ENCODE measurements around the gene SMG5.
A peak's percentile ranks its signal among the peaks of the same experiment; 100 is the strongest.

SMG5 gene

DNA sequence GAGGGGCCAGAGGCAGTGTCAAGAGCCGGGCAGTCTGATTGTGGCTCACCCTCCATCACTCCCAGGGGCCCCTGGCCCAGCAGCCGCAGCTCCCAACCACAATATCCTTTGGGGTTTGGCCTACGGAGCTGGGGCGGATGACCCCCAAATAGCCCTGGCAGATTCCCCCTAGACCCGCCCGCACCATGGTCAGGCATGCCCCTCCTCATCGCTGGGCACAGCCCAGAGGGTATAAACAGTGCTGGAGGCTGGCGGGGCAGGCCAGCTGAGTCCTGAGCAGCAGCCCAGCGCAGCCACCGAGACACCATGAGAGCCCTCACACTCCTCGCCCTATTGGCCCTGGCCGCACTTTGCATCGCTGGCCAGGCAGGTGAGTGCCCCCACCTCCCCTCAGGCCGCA, 40.7 kb downstream of the SMG5 start, which contains the start of gene BGLAP:
Gene BGLAP, plus strand, starts transcription at position 259 of the 400 bp plus-strand sequence. Its CDS starts 48 bp downstream, at position 307.
- FAIRE-seq = no peak
- TF ChIP-seq POU2F2 (IDR thresholded peaks at IDR 0.05; ENCODE audit: low read depth, low read length) (no peak), PAX5 (IDR thresholded peaks at IDR 0.05; ENCODE audit: insufficient read depth, low read length, severe bottlenecking) (no peak), SPI1 (IDR thresholded peaks at IDR 0.05; ENCODE audit: low read depth, low read length) (no peak), POLR2AphosphoS5 (IDR thresholded peaks at IDR 0.05; ENCODE audit: low read depth, low read length) (no peak), POLR2A (IDR thresholded peaks at IDR 0.05; ENCODE audit: low read depth, low read length) (no peak), TAF1 (IDR thresholded peaks at IDR 0.05; ENCODE audit: low read depth, low read length) (no peak)

DNA sequence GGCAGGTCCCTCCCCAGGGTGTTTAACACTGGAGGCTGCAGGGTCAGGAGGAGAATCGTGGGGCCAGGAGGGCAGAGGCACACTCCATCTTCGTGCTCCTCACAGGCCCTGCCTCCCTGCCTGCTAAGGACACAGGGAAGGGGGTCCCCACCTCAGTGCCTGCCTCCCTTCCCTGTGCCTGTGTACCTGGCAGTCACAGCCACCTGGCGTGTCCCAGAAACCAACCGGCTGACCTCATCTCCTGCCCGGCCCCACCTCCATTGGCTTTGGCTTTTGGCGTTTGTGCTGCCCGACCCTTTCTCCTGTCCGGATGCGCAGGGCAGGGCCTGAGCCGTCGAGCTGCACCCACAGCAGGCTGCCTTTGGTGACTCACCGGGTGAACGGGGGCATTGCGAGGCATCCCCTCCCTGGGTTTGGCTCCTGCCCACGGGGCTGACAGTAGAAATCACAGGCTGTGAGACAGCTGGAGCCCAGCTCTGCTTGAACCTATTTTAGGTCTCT, 41.3 kb downstream of the SMG5 start:
- FAIRE-seq = no peak
- TF ChIP-seq POU2F2 (IDR thresholded peaks at IDR 0.05; ENCODE audit: low read depth, low read length) (no peak), POLR2AphosphoS5 (IDR thresholded peaks at IDR 0.05; ENCODE audit: low read depth, low read length) (0 out of 2 replicates have a peak, but pooled peaks have one; percentile 54)
- no peak for DNase-seq (ENCODE audit: insufficient read length, low spot score)

More for the DNA sequence above, 40.7 kb downstream of the SMG5 start, which contains the start of gene BGLAP:
- DNase-seq (ENCODE audit: insufficient read length, low spot score) = no peak

DNA sequence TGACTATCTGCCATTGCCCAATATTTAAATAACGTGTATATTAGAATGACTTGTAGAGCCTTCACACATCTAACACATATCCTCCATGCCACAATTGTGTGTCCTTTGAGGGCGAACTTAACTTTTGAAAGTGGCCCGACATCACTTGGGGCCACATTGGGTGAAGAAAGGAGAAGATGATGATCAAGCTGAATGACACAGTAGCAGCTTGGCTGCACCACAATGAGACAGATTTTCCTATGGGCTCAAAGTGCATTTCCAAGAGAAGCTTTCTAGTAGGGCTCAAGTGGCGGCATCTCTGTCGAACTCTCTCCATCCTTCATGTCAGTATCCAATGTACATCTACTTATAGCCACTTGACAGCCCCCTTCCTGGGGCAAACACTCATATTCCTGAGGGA, 44.4 kb downstream of the SMG5 start:
- no peak for TF ChIP-seq TAF1 (IDR thresholded peaks at IDR 0.05; ENCODE audit: low read depth, low read length)
- no peak for TF ChIP-seq SPI1 (IDR thresholded peaks at IDR 0.05; ENCODE audit: low read depth, low read length)
- TF ChIP-seq POLR2A (IDR thresholded peaks at IDR 0.05; ENCODE audit: low read depth, low read length) = no peak
- TF ChIP-seq POLR2AphosphoS5 (IDR thresholded peaks at IDR 0.05; ENCODE audit: low read depth, low read length) = no peak
- no peak for TF ChIP-seq PAX5 (IDR thresholded peaks at IDR 0.05; ENCODE audit: insufficient read depth, low read length, severe bottlenecking)
- no peak for TF ChIP-seq POU2F2 (IDR thresholded peaks at IDR 0.05; ENCODE audit: low read depth, low read length)
- DNase-seq (ENCODE audit: insufficient read length, low spot score) (no peak), FAIRE-seq (no peak)

DNA sequence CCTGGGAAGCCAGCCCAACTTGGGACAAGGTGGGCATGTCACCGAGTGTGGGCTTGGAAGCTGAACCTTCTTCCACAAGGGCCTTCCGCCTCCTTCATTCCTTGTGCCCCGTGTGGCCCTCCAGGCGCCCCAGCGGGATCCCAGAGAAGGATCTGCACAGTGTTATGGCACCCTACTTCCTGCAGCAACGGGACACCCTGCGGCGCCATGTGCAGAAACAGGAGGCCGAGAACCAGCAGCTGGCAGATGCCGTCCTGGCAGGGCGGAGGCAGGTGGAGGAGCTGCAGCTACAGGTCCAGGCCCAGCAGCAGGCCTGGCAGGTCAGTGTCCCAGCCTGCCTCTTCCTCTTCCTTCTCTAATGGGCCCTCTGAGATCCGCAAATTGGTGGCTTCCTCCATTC, 46.5 kb downstream of the SMG5 start:
- DNase-seq (ENCODE audit: insufficient read length, low spot score) = no peak
- TF ChIP-seq PAX5 (IDR thresholded peaks at IDR 0.05; ENCODE audit: insufficient read depth, low read length, severe bottlenecking) = no peak
- TF ChIP-seq POLR2A (IDR thresholded peaks at IDR 0.05; ENCODE audit: low read depth, low read length) = no peak
- TF ChIP-seq POLR2AphosphoS5 (IDR thresholded peaks at IDR 0.05; ENCODE audit: low read depth, low read length) = no peak
- no peak for TF ChIP-seq POU2F2 (IDR thresholded peaks at IDR 0.05; ENCODE audit: low read depth, low read length)
- TF ChIP-seq SPI1 (IDR thresholded peaks at IDR 0.05; ENCODE audit: low read depth, low read length) = no peak
- TF ChIP-seq TAF1 (IDR thresholded peaks at IDR 0.05; ENCODE audit: low read depth, low read length) = no peak
- FAIRE-seq = no peak

DNA sequence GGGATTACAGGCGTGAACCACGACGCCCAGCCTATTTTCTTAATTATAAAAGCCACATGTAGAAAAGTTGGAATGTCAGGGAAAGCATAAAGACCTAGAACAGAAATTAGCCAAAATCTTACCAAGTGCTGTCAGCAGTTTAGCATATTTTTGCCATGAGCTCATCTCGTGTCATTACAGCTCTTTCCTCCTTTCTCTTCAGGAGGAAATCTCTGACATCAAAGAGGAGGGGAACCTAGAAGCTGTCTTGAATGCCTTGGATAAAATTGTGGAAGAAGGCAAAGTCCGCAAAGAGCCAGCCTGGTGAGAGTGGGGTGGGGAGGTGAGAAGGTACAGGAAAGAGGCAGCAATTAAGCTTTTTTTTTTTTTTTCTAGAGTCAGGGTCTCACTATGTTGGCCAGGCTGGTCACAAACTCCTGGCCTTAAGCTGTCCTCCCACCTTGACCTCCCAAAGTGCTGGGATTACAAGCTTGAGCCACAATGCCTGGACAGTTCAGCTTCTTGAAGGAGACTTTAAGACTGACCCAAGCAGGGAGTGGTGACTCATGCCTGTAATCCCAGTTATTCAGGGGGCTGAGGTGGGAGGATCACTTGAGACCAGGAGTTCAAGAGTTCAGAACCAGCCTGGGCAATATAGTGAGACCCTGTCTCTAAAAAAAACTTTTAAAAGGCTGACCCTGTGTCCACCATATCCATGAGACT, 49.0 kb downstream of the SMG5 start:
- TF ChIP-seq SPI1 (IDR thresholded peaks at IDR 0.05; ENCODE audit: low read depth, low read length) = no peak
- TF ChIP-seq POLR2A (IDR thresholded peaks at IDR 0.05; ENCODE audit: low read depth, low read length) = no peak
- TF ChIP-seq POLR2AphosphoS5 (IDR thresholded peaks at IDR 0.05; ENCODE audit: low read depth, low read length) = no peak
- no peak for TF ChIP-seq PAX5 (IDR thresholded peaks at IDR 0.05; ENCODE audit: insufficient read depth, low read length, severe bottlenecking)
- DNase-seq (ENCODE audit: insufficient read length, low spot score) = no peak
- no peak for FAIRE-seq

DNA sequence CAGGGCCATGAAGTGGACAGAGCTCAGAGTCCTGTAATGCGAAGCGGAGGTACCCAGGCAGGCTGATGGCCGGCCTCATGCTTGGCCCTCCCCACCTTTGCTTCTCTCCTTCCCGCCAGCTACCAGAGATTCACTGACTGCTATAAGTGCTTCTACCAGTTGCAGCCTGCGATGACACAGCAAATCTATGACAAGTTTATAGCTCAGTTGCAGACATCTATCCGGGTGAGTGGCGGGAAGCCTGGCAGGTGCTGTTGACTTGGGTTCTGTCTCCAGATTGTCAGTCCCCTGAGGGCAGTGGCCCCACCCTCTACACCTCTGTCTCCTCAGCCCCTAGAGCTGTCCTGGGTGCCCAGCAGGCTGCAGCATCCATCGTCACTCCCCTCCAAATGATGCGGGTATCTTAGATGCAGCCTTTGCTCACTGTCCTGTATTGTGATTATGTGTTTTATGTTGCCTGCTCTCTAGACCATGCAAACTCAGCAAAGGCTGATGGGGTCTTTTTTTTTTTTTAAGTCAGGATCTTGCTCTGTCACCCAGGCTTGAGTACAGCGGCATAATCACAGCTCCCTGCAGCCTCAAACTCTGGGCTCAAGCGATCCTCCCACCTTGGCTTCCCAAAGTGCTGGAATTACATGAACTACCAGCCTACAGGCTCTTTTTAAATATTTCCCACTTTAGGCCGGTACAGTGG, 50.3 kb downstream of the SMG5 start:
- no peak for DNase-seq (ENCODE audit: insufficient read length, low spot score)
- TF ChIP-seq PAX5 (IDR thresholded peaks at IDR 0.05; ENCODE audit: insufficient read depth, low read length, severe bottlenecking) = no peak
- TF ChIP-seq POU2F2 (IDR thresholded peaks at IDR 0.05; ENCODE audit: low read depth, low read length) = no peak
- TF ChIP-seq SPI1 (IDR thresholded peaks at IDR 0.05; ENCODE audit: low read depth, low read length) = no peak
- no peak for TF ChIP-seq POLR2AphosphoS5 (IDR thresholded peaks at IDR 0.05; ENCODE audit: low read depth, low read length)
- no peak for TF ChIP-seq TAF1 (IDR thresholded peaks at IDR 0.05; ENCODE audit: low read depth, low read length)
- no peak for TF ChIP-seq POLR2A (IDR thresholded peaks at IDR 0.05; ENCODE audit: low read depth, low read length)
- FAIRE-seq = no peak

DNA sequence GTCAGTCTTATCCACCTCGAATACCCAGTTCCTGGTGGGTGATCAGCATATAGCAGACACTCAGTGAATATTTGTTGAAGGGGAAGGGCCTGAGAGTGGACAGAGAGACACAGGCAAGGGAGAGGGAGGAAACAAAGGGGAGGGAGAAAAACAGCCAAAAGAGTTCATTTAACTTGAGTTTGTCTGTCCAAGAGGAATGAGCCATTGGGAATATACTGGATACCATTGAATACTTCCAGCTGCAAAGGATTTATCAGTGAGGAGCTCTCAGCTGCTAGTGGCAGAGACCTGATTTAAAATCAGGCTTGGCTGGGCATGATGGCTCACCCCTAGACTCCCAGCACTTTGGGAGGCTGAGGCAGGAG, 52.2 kb downstream of the SMG5 start:
- no peak for DNase-seq (ENCODE audit: insufficient read length, low spot score)
- no peak for TF ChIP-seq POU2F2 (IDR thresholded peaks at IDR 0.05; ENCODE audit: low read depth, low read length)
- no peak for TF ChIP-seq POLR2AphosphoS5 (IDR thresholded peaks at IDR 0.05; ENCODE audit: low read depth, low read length)
- FAIRE-seq = no peak

DNA sequence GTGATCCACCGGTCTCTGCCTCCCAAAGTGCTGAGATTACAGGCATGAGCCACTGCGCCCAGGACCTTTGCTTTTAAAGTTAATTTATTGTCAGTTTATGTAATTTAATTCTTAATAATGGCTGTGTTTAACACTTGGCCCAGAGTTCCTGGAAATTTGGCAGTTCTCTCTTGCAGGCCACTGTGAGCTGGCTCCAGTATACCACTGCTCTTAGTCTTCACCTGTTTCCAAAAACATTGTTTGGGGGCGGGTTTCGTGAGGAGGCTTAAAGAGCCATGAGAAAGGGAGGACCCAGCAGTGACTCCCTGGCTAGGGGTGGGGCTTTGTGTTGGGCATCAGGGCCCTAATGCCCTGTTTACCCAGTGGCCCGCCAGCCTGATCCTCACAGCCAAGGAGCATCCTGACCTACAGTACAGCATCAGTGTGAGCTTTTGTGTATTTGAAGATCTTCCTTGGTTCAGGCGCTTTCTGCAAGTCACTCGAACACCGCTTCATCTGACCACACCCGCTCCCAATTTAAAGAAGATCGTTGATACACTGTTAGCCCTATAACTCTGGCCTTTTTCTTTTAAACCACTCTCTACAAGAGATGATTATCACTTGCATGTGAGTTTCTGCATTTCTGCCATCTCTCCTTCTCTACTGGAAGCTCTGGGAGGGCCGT, 52.7 kb downstream of the SMG5 start:
- no peak for TF ChIP-seq SPI1 (IDR thresholded peaks at IDR 0.05; ENCODE audit: low read depth, low read length)
- no peak for TF ChIP-seq TAF1 (IDR thresholded peaks at IDR 0.05; ENCODE audit: low read depth, low read length)
- TF ChIP-seq POLR2A (IDR thresholded peaks at IDR 0.05; ENCODE audit: low read depth, low read length) = no peak
- TF ChIP-seq POLR2AphosphoS5 (IDR thresholded peaks at IDR 0.05; ENCODE audit: low read depth, low read length) = no peak
- TF ChIP-seq PAX5 (IDR thresholded peaks at IDR 0.05; ENCODE audit: insufficient read depth, low read length, severe bottlenecking) = no peak
- no peak for TF ChIP-seq POU2F2 (IDR thresholded peaks at IDR 0.05; ENCODE audit: low read depth, low read length)
- FAIRE-seq = no peak
- no peak for DNase-seq (ENCODE audit: insufficient read length, low spot score)

DNA sequence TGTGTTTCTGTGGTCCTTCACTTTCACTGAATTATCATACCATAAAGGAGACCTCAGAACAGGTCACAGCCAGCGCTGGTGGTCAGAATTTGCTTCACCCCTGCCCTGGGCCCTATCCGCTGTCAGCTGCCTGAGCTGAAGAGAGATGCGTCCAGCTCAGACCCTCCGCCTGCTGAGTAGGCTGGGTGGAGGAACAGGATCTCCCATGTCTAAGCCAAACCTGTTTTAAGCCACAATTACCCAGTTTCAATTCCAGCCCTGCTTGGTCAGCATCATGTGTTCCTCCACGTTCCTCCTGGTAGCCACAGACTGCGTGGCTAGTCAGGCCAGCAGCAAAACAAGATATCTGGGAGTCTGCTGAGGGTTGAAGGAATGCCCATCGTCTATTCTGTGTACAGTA, 54.1 kb downstream of the SMG5 start:
- FAIRE-seq (no peak), DNase-seq (ENCODE audit: insufficient read length, low spot score) (no peak)
- TF ChIP-seq SPI1 (IDR thresholded peaks at IDR 0.05; ENCODE audit: low read depth, low read length) (no peak), POLR2AphosphoS5 (IDR thresholded peaks at IDR 0.05; ENCODE audit: low read depth, low read length) (no peak), TAF1 (IDR thresholded peaks at IDR 0.05; ENCODE audit: low read depth, low read length) (no peak), POU2F2 (IDR thresholded peaks at IDR 0.05; ENCODE audit: low read depth, low read length) (no peak), PAX5 (IDR thresholded peaks at IDR 0.05; ENCODE audit: insufficient read depth, low read length, severe bottlenecking) (no peak), POLR2A (IDR thresholded peaks at IDR 0.05; ENCODE audit: low read depth, low read length) (no peak)
